CD4-positive, alpha-beta T cell treated with Interleukin-4 for 4 hours (primary cell): Measurements from ENCODE around the gene ABHD12.
A peak's percentile ranks its signal among the peaks of the same experiment; 100 is the strongest.
"Not testable (repeated sequence)": the region's sequence is repeated elsewhere in the genome, so short reads cannot be mapped to it uniquely, and the experiment has no call there.

Experiments
- DNase-seq: peaks from one replicate; pipeline ENCODE4 v3.0.0-alpha.2; 2020

Gene ABHD12

DNA sequence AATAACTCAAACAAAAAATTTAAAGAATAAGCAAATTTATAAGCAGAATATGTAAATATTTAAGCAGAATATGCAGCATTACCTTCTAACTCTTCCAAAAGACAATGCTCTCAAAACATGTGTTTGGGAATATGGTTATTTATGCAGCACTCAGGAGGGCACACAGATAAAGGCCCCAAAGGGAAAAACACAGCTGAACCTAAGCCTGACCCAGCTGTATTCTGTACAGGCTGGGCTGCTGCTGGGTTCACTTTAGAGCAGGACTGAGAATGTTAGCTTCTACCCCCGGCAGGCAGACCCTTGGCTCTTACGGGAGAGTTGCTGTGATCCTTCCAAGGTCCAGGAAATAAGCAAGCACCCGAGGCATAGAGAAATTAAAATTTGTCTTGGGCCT, 37.3 kb downstream of the ABHD12 start:
- DNase-seq = no peak

DNA sequence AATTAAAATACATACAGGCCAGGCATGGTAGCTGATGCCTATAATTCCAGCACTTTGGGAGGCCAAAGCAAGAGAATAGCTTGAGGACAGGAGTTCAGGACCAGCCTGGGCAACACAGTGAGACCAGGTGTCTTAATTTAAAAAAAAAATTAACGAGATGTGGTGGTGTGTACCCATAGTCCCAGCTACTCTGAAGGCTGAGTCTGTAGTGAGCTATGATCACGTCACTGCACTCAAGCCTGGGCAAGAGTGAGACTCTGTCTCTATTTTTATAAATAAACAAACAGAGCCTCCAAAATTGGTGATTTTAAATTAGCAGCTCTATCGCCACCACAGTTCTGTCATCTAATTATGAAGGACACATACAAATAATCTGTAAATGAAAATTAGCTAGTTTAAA, 37.9 kb downstream of the ABHD12 start:
- DNase-seq = no peak

DNA sequence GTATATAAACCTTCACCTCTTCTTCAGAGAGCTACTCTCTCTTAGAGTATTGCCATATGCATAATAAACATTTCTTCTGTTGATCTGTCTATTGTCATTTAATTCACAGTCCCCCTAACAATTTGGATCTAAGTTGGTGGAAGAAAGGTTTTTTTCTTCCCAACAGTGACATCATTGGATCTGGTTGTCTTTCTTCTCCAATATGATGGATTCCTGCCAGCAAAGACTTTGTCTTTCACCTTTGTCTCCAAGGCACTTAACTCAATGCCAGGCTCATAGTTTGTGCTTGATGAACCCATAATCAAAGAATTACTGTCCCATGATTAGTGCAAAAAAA, 39.6 kb downstream of the ABHD12 start:
- DNase-seq = no peak

DNA sequence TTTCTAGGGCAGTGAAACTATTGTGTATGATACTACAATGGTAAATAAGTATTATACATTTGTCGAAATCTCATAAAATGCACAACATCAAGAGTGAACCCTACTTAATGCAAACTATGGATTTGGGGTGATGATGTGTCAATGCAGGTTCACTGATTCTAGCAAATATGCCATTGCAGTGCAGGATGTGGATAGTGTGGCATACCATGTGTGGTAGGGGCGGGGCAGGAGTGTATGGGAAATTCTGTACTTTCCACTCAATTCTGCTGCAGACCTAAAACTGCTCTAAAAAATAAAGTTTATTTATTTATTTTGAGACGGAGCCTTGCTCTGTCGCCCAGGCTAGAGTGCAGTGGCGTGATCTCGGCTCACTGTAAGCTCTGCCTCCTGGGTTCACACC, 44.3 kb downstream of the ABHD12 start:
- DNase-seq = peak; percentile 15

DNA sequence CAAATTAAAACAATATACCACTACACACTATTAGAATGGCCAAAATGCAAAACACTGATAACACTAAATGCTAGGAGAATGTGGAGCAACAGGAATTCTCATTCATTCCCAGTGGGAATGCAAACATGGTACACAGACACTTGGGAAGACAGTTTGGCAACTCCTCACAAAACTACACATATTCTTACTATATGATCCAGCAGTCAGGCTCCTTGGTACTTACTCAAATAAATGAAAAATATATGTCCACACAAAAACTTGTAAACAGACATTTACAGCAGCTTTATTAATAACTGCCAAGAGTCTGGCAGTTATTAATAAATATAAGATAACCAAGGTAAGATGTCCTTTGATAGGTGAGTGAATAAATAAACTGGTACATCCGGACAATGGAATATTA, 44.9 kb downstream of the ABHD12 start:
- DNase-seq = no peak

DNA sequence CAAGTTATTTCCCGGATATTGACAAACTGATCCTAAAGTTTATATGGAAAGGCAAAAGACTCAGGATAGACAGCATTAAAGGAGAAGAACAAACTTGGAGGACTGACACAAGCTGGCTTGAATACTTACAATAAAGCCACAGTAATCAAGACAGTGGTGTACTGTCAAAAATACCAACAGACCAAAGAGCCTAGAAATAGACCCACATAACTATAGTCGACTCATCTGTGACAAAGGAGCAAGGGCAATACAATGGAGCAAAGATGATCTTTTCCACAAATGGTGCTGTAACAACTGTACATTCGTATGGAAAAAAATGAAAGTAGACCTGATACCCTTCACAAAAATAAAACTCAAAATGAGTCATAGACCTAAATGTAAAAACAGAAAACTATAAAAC, 46.0 kb downstream of the ABHD12 start:
- DNase-seq = no peak

DNA sequence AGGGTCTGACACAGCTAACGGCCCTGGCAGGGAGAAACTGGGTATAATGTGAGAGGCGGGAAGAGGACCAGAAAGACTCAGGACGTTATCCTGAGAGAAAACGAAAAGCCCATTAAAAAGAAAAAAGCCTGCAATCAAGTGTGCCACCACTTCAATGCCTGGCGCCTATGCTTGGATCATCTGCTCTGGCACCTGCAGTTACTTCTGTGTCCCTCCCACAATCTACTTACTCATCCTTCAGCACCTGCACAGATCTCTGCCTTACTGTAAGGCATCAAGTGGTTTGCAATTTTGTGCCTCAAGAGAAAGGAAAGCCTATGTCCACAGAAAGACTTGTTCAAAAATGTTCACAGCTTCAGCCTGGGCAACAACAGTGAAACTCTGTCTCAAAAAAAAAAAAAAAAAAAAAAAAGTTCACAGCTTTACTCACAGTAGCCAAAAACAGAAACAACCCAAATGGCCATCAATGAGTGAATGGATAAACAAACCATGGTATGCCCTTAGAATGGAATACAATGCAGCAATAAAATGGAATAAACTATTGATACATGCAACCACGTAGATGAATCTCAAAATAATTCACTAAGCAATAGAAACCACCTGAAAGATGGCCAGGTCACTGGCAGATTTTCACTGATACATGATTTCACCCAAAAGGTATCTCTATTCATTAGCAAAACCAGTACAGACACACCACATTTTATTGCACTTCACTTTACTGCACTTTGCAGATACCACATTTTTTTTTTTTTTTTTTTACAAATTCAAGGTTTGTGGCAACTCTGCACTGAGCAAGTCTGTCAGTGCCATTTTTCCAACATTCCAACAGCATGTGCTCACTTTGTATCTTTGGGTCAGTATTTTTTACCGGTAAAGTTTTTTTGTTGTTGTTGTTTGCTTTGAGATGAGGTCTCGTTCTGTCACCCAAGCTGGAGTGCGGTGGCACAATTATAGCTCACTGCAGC, 48.6 kb downstream of the ABHD12 start:
- no peak for DNase-seq

DNA sequence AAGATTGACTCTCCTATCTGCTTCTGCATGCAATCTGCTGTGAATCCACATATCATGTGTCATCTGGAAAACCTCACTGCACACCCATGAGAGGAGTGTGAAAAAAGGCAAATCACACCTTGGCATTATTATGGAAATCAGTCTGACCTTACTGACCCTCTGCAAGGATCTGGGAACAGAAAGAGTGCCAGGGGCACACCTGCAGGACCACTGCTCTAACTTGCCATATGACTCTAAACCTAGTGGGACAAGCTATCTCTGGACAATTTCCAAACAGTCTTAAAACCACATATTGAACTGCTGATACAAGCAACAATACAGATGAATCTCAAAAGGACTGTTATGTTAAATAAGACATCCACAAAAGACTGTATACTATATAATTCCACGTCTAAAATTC, 50.3 kb downstream of the ABHD12 start:
- no peak for DNase-seq

DNA sequence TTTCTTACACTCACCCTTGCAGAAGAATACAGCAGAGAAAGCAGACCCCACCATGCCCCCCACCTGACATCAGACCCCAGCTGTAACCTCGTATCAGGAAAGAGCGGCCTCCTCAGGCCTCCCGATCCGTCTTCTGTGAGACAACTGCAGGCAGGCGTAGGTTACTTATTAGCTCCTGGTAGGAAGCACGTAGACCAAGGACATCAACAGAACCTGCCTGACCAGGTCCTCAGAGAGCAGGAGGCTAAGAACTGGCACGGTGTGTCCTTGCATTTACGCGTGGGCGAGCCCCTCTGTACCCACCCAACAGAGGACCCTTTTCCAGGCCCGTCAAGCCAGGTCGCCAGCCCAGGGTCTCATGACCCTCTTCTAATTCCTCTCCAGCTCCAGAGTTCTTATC, 51.0 kb downstream of the ABHD12 start:
- no peak for DNase-seq

DNA sequence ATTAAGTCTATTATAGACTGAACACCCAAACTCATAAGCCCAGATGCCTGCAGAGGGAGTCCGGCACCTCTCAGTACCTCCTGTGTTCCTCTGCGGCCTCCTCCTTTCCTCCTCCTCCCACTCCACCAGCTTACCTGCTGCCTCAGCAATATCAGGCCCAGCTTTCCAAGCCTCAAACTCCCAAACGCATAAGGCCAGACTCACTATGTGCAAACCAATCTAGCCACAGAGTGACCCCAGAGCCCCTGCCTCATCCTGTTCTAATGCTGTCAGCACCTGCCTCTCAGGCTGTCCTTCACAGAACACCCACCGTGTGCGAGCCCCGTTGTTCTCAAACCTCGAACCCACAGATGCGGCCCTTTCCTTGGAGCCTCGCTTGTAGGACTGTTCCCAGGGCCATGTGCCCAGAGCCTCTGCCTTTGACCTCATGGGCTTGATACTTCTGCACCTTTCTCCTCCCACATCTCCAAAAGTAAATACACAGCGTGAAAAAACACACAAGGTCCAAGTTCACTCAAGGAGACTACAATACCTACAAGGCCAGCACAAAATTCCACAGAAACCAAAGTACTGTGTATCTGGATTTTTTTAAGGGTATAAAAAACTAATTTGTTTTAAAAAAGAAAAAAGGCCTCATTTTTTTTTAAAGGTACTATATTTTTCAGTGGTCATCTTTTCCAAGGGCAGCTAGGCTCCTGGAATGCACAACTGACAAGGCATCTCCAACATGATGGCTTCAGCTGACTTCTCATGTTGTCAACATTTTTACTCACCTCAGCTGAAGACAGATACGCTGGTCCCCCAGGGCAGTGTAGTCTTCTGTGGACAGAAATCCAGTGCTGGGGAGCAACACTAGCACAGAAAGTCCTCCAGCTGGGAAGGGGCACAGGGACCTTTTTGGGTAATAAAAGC, 52.3 kb downstream of the ABHD12 start:
- no peak for DNase-seq

DNA sequence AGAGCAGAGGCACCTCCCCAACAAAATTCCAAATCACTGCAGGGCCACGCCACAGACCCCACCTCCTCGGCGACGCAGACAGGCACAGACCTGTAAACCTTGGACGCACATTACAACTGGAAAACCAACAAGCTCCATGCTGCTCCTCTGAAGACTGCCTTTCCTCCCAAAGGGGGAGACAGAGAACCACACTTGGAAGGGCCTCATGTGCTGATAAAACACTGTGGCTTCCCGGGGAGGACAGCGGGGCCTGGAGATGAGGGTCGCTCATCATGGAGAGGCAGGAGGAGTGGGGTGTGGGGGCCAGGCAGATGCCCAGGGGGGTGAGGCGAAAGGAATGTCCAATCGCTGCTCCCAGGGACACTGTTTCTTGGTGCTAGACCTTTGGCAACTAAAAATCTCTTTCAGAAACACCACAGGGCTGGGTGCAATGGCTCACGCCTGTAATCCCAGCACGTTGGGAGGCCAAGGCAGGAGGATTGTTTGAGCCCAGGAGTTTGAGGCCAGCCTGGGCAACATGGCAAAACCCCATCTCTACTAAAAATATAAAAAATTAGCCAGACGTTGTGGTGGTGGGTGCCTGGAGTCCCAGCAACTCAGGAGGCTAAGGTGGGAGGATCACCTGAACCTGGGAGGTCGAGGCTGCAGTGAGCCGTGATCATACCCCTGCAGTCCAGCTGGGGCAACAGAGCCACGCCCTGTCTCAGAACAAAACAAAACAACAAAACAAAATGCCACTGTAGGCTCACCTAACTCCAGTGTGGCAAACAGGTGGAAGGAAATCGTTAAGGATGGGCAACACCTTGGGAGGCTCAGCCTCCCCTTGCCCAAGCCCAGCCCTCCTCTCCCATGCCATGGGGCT, 53.8 kb downstream of the ABHD12 start:
- DNase-seq = no peak

DNA sequence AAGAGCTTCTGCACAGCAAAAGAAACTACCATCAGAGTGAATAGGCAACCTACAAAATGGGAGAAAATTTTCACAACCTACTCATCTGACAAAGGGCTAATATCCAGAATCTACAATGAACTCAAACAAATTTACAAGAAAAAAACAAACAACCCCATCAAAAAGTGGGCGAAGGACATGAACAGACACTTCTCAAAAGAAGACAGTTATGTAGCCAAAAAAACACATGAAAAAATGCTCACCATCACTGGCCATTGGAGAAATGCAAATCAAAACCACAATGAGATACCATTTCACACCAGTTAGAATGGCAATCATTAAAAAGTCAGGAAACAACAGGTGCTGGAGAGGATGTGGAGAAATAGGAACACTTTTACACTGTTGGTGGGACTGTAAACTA, 55.7 kb downstream of the ABHD12 start:
- not testable (repeated sequence) for DNase-seq

DNA sequence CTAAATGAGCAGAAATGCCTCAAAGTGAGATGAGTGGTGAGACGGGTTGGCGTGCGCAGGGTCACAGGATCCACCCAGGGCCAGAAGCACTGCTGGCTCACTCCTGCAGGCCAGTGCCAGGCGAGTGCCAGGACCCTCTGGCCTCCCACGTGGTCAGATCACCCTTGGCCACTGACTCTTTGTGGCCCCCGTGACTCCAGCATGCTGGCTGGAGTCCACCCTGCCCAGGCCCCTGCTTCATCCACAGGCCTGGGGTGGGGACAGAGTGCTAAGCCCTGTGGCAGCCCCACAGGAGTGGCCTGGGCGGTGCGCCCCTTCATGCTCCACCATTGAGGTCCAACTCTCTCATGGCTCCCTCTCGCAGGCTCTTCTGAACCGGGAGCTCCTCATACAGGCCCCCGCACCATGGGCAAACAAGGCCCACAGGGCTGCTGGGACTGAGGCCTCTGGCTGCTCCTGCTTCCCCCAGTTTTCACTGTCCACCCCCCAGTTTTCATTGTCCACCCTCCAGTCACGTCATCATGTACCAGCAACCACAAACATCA, 61.6 kb downstream of the ABHD12 start:
- no peak for DNase-seq

DNA sequence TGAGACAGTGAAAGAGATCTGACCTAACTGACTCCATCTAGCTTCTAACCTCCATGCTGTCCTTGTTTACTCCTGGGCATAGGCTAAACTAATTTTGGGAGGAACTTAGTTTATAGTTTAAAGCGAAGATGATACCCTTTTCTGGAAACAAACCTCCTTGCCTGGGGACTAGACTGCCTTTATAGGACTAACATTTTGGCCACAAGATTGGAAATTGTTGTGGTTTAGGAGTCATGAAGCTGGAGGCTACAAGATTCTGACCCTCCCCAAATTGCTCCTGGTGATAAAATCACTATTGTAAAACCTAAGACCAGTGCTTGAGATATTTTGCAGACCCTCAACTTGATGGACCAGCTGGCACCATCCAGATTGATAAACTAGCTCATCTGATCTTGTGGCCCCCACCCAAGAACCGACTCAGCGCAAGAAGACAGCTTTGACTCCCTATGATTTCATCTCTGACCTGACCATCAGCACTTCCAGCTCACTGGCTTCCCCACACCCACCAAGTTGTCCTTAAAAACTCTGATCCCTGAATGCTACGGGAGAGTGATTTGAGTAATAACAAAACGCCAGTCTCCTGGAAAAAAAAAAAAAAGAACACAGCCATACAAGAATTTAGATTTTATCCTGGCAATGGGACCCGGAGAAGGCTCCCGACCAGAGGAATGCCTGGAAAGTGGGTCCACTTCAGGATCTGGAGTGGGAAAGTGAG, 63.0 kb downstream of the ABHD12 start:
- DNase-seq = no peak

DNA sequence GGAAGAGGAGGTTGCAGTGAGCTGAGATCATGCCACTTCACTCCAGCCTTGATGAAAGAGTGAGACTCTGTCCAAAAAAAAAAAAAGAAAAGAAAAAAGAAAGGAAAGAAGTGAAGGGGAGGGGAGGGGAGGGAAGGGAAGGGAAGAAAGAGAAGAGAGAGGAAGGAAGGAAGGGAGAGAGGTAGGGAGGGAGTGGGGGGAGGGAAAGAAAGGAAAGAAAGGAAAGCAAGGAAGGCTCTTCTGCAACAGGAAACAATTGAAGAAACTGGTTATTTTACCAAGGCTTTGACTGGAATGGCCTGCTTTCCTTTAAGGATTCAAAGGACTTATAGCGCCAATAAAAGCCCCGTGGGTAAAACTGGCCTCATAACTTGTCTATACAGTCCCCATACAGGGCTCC, 64.6 kb downstream of the ABHD12 start:
- no peak for DNase-seq

DNA sequence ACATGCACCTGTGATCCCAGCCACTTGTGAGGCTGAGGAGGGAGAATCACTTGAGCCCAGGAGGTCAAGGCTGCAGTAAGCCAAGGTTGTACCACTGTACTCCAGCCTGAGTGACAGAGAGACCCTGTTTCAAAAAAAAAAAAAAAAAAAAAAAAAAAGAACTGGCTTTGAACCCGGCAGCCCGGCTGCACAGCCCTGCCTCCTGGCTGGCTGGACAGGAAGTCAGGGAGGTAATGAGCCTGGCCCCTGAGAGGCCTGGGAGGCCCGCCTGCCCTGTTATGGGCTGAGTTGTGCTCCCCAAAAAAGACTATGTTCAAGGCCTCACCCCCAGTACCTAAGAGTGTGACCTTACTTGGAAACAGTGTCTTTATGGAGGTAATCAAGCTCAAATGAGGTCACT, 65.6 kb downstream of the ABHD12 start:
- DNase-seq = no peak

DNA sequence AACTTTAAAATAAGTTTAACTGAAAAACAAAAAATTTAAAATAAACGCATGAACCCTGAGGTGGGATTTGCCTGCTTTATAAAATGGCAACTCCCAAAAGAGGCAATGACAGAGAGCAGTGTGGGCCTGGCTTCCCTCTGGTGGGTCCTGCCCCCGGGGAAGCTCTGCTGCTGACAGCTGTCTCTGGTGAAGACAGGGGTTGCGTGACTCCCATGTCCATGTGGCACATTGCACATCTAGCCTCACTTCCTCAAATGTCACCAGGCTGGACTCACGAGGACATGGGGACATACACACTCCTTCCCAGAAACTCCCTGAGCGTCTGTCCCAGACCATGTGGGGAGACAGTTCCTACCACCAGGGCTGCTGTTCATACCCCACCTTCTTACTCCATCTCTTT, 66.2 kb downstream of the ABHD12 start:
- no peak for DNase-seq

DNA sequence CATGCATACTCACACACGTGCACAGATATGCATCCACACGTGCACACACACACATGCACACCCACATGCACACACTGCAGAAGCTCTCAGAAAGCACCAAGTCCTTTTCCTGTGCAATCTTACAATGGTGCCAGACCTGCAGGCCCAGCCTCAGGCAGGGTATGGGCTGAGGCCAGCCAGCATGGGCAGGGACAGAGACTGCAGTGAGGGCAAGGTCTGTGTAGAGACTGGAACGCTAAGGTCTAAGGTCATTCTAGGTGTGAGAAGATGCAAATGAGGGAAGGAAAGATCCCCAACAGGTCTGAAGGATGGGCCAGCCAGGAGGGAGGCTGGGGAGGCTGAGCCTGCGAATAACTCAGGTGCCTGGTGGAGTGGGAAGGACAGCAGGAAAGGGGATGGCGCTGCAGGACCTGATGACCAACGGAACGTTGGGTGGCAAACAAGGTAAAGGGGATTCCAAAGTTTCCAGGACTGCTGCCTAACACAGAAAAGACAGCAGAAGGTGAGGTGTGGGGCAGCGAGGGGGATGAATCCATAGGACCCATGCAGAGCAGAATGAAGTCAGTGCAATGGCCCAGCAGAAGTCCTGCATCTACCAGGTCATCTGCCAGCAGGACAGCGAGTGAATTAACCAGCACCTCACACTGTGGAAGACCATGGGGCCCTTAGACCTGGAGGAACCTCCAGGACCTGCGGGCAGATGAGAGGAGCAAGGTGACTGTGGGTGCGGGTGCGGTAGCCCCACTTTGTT, 67.0 kb downstream of the ABHD12 start:
- no peak for DNase-seq

DNA sequence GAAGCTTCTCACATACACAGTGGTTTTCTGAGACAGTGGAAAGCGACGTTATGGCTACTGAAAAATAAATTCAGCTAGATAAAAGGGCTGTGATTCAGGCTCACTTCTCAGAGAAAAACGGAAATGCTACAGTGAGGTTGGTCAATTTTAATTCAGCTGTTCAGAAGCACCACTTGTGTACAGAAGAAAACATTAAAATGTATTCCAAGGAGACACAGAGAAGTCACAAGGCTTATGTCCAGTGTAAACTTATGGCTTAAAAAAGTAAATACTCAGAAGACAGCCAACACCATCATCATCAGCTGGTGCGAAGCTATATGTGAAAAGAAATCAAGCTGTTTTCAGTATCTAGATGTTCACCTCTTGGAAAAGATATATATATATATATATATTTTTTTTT, 68.6 kb downstream of the ABHD12 start:
- no peak for DNase-seq

DNA sequence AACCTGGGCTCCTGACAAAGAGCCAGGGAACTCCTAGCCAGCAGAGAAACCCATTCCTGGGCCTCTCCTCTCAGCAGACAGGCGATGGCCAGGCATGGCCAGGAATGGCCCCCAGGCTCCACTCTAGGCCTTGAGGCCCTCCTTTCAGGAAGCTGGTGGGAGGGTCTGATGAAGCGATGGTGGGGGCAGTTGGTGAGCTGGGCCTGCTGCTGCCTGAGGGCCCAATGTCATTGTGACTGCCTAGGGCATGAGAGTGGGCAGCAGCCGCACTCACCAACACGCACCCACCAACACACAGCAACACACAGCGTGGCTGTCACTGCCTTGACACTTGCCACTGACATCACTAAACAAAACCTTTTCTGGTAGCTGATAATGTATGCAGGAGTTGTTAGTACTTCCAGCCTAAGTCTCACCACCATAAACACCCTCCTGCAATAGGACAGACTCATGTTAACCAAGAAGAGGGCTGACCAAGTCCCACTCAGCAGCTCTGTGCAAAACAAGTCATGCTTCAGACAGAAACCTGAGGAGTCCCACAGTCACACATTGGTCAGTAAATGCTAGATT, 69.3 kb downstream of the ABHD12 start:
- DNase-seq = no peak
